ENCODE results near the gene SLC39A5. TPM values are rescaled to one million over a fixed set of nuclear protein-coding genes. Genes with fewer than 3 reads are reported as not detected.

The SLC39A5 gene
- total RNA-seq, 1 donor, result 0.54 TPM

- no peak for DNase-seq (ENCODE audit: low read depth in 2 of 3, low spot score in 2 of 3)
Observed at GRCh38 chr12:56212361-56212760, 17.5 kb upstream of the SLC39A5 start.

- no peak for DNase-seq (ENCODE audit: low read depth in 2 of 3, low spot score in 2 of 3)
Observed at GRCh38 chr12:56213878-56214277, 16.0 kb upstream of the SLC39A5 start.

- DNase-seq (ENCODE audit: low read depth in 2 of 3, low spot score in 2 of 3), result no peak
Observed at GRCh38 chr12:56216461-56216860, 13.4 kb upstream of the SLC39A5 start.

GRCh38 chr12:56219840-56220239, 10.0 kb upstream of the SLC39A5 start:
- no peak for DNase-seq (ENCODE audit: low read depth in 2 of 3, low spot score in 2 of 3)

GRCh38 chr12:56220611-56221231, 9.1 kb upstream of the SLC39A5 start:
- DNase-seq (ENCODE audit: low read depth in 2 of 3, low spot score in 2 of 3), result peak in 2 of 3 donors; percentile 54 to 65

- no peak for DNase-seq (ENCODE audit: low read depth in 2 of 3, low spot score in 2 of 3)
Observed at GRCh38 chr12:56221232-56221756, 8.6 kb upstream of the SLC39A5 start.

GRCh38 chr12:56221757-56222530, 7.9 kb upstream of the SLC39A5 start, which contains the start of gene RNF41:
Gene RNF41, minus strand, starts transcription at chr12:56221922. Its CDS starts 7,875 bp downstream, at chr12:56214047.
- DNase-seq (ENCODE audit: low read depth in 2 of 3, low spot score in 2 of 3), result peak; percentile 85 to 94 (median 92)

GRCh38 chr12:56222531-56222895, 7.3 kb upstream of the SLC39A5 start:
- no peak for DNase-seq (ENCODE audit: low read depth in 2 of 3, low spot score in 2 of 3)

GRCh38 chr12:56223571-56224101, 6.2 kb upstream of the SLC39A5 start:
- no peak for DNase-seq (ENCODE audit: low read depth in 2 of 3, low spot score in 2 of 3)

GRCh38 chr12:56224102-56224701, 5.6 kb upstream of the SLC39A5 start, which contains the start of gene NABP2:
Gene NABP2, plus strand, starts transcription at chr12:56224342. Its CDS starts 515 bp downstream, at chr12:56224857.
- peak; percentile 72 to 97 (median 96) for DNase-seq (ENCODE audit: low read depth in 2 of 3, low spot score in 2 of 3)

- no peak for DNase-seq (ENCODE audit: low read depth in 2 of 3, low spot score in 2 of 3)
Observed at GRCh38 chr12:56224954-56225353, 4.9 kb upstream of the SLC39A5 start.

- no peak for DNase-seq (ENCODE audit: low read depth in 2 of 3, low spot score in 2 of 3)
Observed at GRCh38 chr12:56229082-56229481, 769 bp upstream of the SLC39A5 start.

GRCh38 chr12:56230432-56231183, 757 bp downstream of the SLC39A5 start:
- DNase-seq (ENCODE audit: low read depth in 2 of 3, low spot score in 2 of 3), result no peak

- DNase-seq (ENCODE audit: low read depth in 2 of 3, low spot score in 2 of 3), result no peak
Observed at GRCh38 chr12:56231184-56231582, 1.3 kb downstream of the SLC39A5 start.

GRCh38 chr12:56234746-56235436, 5.0 kb downstream of the SLC39A5 start:
- no peak for DNase-seq (ENCODE audit: low read depth in 2 of 3, low spot score in 2 of 3)

- no peak for DNase-seq (ENCODE audit: low read depth in 2 of 3, low spot score in 2 of 3)
Observed at GRCh38 chr12:56236091-56236490, 6.2 kb downstream of the SLC39A5 start.

- DNase-seq (ENCODE audit: low read depth in 2 of 3, low spot score in 2 of 3), result no peak
Observed at GRCh38 chr12:56236985-56237384, 7.1 kb downstream of the SLC39A5 start.

GRCh38 chr12:56237552-56237951, 7.7 kb downstream of the SLC39A5 start:
- no peak for DNase-seq (ENCODE audit: low read depth in 2 of 3, low spot score in 2 of 3)

GRCh38 chr12:56241424-56242303, 11.8 kb downstream of the SLC39A5 start:
- no peak for DNase-seq (ENCODE audit: low read depth in 2 of 3, low spot score in 2 of 3)

All from hematopoietic multipotent progenitor cell (in vitro differentiated cells).